ENCODE measurements around the gene SOAT1. TPM values are rescaled to one million over a fixed set of nuclear protein-coding genes. Genes with fewer than 3 reads are reported as not detected.

SOAT1 gene
- polyA plus RNA-seq, 2 of the 4 experiments (the other 2 are of a cell fraction) = 19.0 to 62.1 TPM

- Histone ChIP-seq H3K27ac (no peak overlapping the region), H3K4me1 (peaks cover 16% of the 10 kb centered on the region; the same call in 2 of the 3 replicates), H3K4me3 (no peak overlapping the region), H3K9me3 (no peaks in the 10 kb centered on the region), H3K4me2 (no peak overlapping the region)
- TF ChIP-seq MAX (IDR thresholded peaks at IDR 0.05) (no peak), JUNB (IDR thresholded peaks at IDR 0.05) (no peak)
- 76% methylated on average over 3 of the region's 3 CpGs for WGBS (ENCODE audit: missing lambda C conversion rate)
- CTCF ChIA-PET = interaction anchor here (1.5 kb wide), 1 partner anchor 10 kb away, joined by 4 read pairs; the partner anchor contains the start of gene SOAT1
- POLR2A ChIA-PET = interaction anchor here (1.8 kb wide), 1 partner anchor 10 kb away, joined by 9 read pairs; the partner anchor contains the start of gene SOAT1
- no peak for DNase-seq (ENCODE audit: low read depth in 1 of 2, low spot score in 1 of 2)
- ATAC-seq = no peak
- FAIRE-seq = no peak
Observed at GRCh38 chr1:179303200-179303785, 9.7 kb downstream of the SOAT1 start.

GRCh38 chr1:179305450-179305849 is 11.9 kb downstream of the SOAT1 start:
- CTCF ChIA-PET = interaction anchor here (0.9 to 1.3 kb wide), 2 partner anchors 12 to 185 kb away, joined by 3 read pairs; partner anchors contain the start of gene SOAT1
- no peak overlapping the region for H3K4me3 ChIP-seq
- POLR2A ChIA-PET = no interaction called here
- FAIRE-seq (no peak), ATAC-seq (no peak), DNase-seq (ENCODE audit: low read depth in 1 of 2, low spot score in 1 of 2) (no peak)
- peak overlapping the region in 1 of 2 experiments; percentile 53; a peak in 2 of 6 replicates for H3K27ac ChIP-seq
- WGBS (ENCODE audit: missing lambda C conversion rate) = 49% methylated on average over 1 of the region's 1 CpG
- 0 out of 3 replicates have a peak overlapping the region, but pooled peaks have one; percentile 12 for H3K4me2 ChIP-seq
- no peaks in the 10 kb centered on the region for H3K9me3 ChIP-seq
- TF ChIP-seq JUN (IDR thresholded peaks at IDR 0.05) = no peak
- no peak for TF ChIP-seq CHD2 (IDR thresholded peaks at IDR 0.05; ENCODE audit: low read length, partially characterized antibody)
- peak; percentile 79 for TF ChIP-seq MAFK (IDR thresholded peaks at IDR 0.05; ENCODE audit: partially characterized antibody)
- TF ChIP-seq POLR2AphosphoS2 (conservative IDR thresholded peaks at IDR 0.05; ENCODE audit: low read length) = no peak
- no peak for TF ChIP-seq RARB (CRISPR knock-in tag; IDR thresholded peaks at IDR 0.05)
- TF ChIP-seq FOSB (CRISPR knock-in tag; IDR thresholded peaks at IDR 0.05) = no peak
- TF ChIP-seq FOXS1 (CRISPR knock-in tag; IDR thresholded peaks at IDR 0.05) = no peak
- TF ChIP-seq CEBPB (IDR thresholded peaks at IDR 0.05) = no peak
- no peak for TF ChIP-seq HOXB13 (CRISPR knock-in tag; IDR thresholded peaks at IDR 0.05; ENCODE audit: low read depth)
- TF ChIP-seq GATA3 (IDR thresholded peaks at IDR 0.05; ENCODE audit: borderline replicate concordance) = no peak
- peak; percentile 65; the same call in 1 of the 2 replicates for TF ChIP-seq NFE2L2 (conservative IDR thresholded peaks at IDR 0.05; ENCODE audit: low read length)
- no peak for TF ChIP-seq PHF8 (IDR thresholded peaks at IDR 0.05; ENCODE audit: borderline replicate concordance, low read depth)
- no peak for TF ChIP-seq ESRRA (IDR thresholded peaks at IDR 0.05; ENCODE audit: borderline replicate concordance, low read length)
- TF ChIP-seq SMC3 (IDR thresholded peaks at IDR 0.05) = no peak
- TF ChIP-seq NPAS2 (CRISPR knock-in tag; IDR thresholded peaks at IDR 0.05; ENCODE audit: borderline replicate concordance) = no peak
- peaks cover 18% of the 10 kb centered on the region; the same call in 2 of the 3 replicates for H3K4me1 ChIP-seq

- FAIRE-seq = no peak
- POLR2A ChIA-PET = interaction anchor here (0.7 kb wide), 1 partner anchor 17 kb away, joined by 4 read pairs; the partner anchor contains the start of gene SOAT1
- TF ChIP-seq BCL3 (IDR thresholded peaks at IDR 0.05) (no peak), GATA3 (IDR thresholded peaks at IDR 0.05; ENCODE audit: borderline replicate concordance) (no peak), SMC3 (IDR thresholded peaks at IDR 0.05) (no peak), CBX8 (IDR thresholded peaks at IDR 0.05) (no peak), ZC3H11A (IDR thresholded peaks at IDR 0.05) (no peak), HMGXB4 (CRISPR knock-in tag; IDR thresholded peaks at IDR 0.05; ENCODE audit: borderline replicate concordance) (no peak), POLR2A (IDR thresholded peaks at IDR 0.05; ENCODE audit: low read length) (no peak), RNF2 (IDR thresholded peaks at IDR 0.05; ENCODE audit: borderline replicate concordance, low read depth) (no peak), CHD4 (IDR thresholded peaks at IDR 0.05; ENCODE audit: borderline replicate concordance) (no peak), ESRRA (IDR thresholded peaks at IDR 0.05; ENCODE audit: borderline replicate concordance, low read length) (no peak), MYC (IDR thresholded peaks at IDR 0.05; ENCODE audit: borderline replicate concordance, low read length) (no peak), RCOR1 (IDR thresholded peaks at IDR 0.05; ENCODE audit: low read depth, low read length) (no peak), HDAC2 (IDR thresholded peaks at IDR 0.05) (no peak), RARB (CRISPR knock-in tag; IDR thresholded peaks at IDR 0.05) (no peak), SREBF2 (IDR thresholded peaks at IDR 0.05) (no peak), ATOH8 (CRISPR knock-in tag; IDR thresholded peaks at IDR 0.05; ENCODE audit: low read depth) (no peak), HOXA7 (CRISPR knock-in tag; IDR thresholded peaks at IDR 0.05) (no peak)
- DNase-seq (ENCODE audit: low read depth in 1 of 2, low spot score in 1 of 2) = no peak
- Histone ChIP-seq H3K4me2 (peak overlapping the region; percentile 32), H3K9me3 (no peaks in the 10 kb centered on the region), H3K4me1 (peaks cover 20% of the 10 kb centered on the region; the same call in 2 of the 3 replicates), H3K27ac (peak overlapping the region; percentile 28 to 46; a peak in 2 of 6 replicates), H3K4me3 (no peak overlapping the region)
- ATAC-seq = no peak
- CTCF ChIA-PET = no interaction called here
- WGBS (ENCODE audit: missing lambda C conversion rate) = 81% methylated on average over 3 of the region's 3 CpGs
Observed at GRCh38 chr1:179310291-179310690, 16.7 kb downstream of the SOAT1 start.
